Kidney (tissue), 14 donors: ENCODE measurements around the gene ATP2B1. TPM values are rescaled to one million over a fixed set of nuclear protein-coding genes. Genes with fewer than 3 reads are reported as not detected.

Experiments used
- DNase-seq, 5 donors: peaks; one replicate each; pipeline ENCODE4 v3.0.0-alpha.2; 2013 to 2020
- FAIRE-seq: peaks from 2 replicates; lab custom pipeline; 2012; peaks lifted over from hg19 to GRCh38; lab: Jason Lieb, UNC
- H3K27ac ChIP-seq, 2 donors: one replicate each; pipeline ENCODE4 v1.7.0; 2013; ENCODE audit warnings: low read depth in 2 of 2, low read length in 2 of 2, inconsistent platforms in 1 of 2
- H3K27me3 ChIP-seq: one replicate; pipeline ENCODE4 v1.7.1; 2013; ENCODE audit warnings: low read length, inconsistent platforms; ENCODE audit not compliant: control insufficient read depth, insufficient read depth
- H3K36me3 ChIP-seq, 3 donors: one replicate each; pipeline versions ENCODE4 v1.7.0 to v1.7.1; 2013; ENCODE audit warnings: low read length in 3 of 3, control low read depth in 1 of 3, inconsistent platforms in 1 of 3; ENCODE audit not compliant: insufficient read depth in 3 of 3, control insufficient read depth in 2 of 3
- H3K4me1 ChIP-seq, 3 donors: one replicate each; pipeline versions ENCODE4 v1.7.0 to v1.7.1; 2013; ENCODE audit warnings: low read length in 3 of 3, inconsistent platforms in 1 of 3, low read depth in 1 of 3; ENCODE audit not compliant: control insufficient read depth in 2 of 3, insufficient read depth in 2 of 3
- H3K4me3 ChIP-seq, 3 donors: one replicate each; pipeline versions ENCODE4 v1.7.0 to v1.8.1; 2013; ENCODE audit warnings: low read length in 3 of 3, control low read depth in 1 of 3, inconsistent platforms in 1 of 3
- H3K9ac ChIP-seq, 3 donors: one replicate each; pipeline versions ENCODE4 v1.7.0 to v1.7.1; 2013; ENCODE audit warnings: low read length in 3 of 3, control low read depth in 1 of 3, inconsistent platforms in 1 of 3
- H3K9me3 ChIP-seq, 3 donors: one replicate each; pipeline versions ENCODE4 v1.7.0 to v1.7.1; 2013; ENCODE audit warnings: low read length in 3 of 3, control low read depth in 1 of 3, inconsistent platforms in 1 of 3; ENCODE audit not compliant: control insufficient read depth in 2 of 3, insufficient read depth in 1 of 3
- intact Hi-C: fragments of 100-400 bp; cut with DNase I; formaldehyde crosslinking; loops from one replicate; pipeline ENCODE4 v1.11.1; 2022
- polyA plus RNA-seq: library from polyadenylated mRNA; stranded (reverse); fragments of 350-450 nt; fragmentation: Illumina TruSeq; extraction: RNeasy Lipid Tissue Mini Kit (QIAGEN cat#74804); gene quantifications from one replicate; pipeline ENCODE4 v1.2.3, GENCODE V29; 2014; ENCODE audit warnings: low read depth, low replicate concordance; ENCODE audit not compliant: insufficient read depth
- total RNA-seq: library from RNA; stranded (reverse); fragmentation: NEBNext Ultra II Directional; extraction: Animal tissue kit (Norgen Biotek cat#: 25700); gene quantifications from one replicate; pipeline ENCODE4 v1.2.1, GENCODE V29; 2021
- TF ChIP-seq, protein P1 (sequence below): IDR thresholded peaks from 3 replicates; pipeline ENCODE4 v1.5.1; 2012; ENCODE audit warnings: mild to moderate bottlenecking, moderate library complexity, borderline replicate concordance; ENCODE audit not compliant: insufficient read depth; ENCODE audit errors: extremely low read depth
- donor health status: control.
- donor health status: control.
- donor health status: control.
- donor health status: control.
- donor health status: control.
- donor health status: DM: yes; HTN: yes; CAD: no.
- donor health status: Normal renal cell carcinoma (clear cell type).

The ATP2B1 gene
- total and polyA plus RNA-seq, 2 donors from 2014 or later, result 6.3 to 53.4 TPM

DNA sequence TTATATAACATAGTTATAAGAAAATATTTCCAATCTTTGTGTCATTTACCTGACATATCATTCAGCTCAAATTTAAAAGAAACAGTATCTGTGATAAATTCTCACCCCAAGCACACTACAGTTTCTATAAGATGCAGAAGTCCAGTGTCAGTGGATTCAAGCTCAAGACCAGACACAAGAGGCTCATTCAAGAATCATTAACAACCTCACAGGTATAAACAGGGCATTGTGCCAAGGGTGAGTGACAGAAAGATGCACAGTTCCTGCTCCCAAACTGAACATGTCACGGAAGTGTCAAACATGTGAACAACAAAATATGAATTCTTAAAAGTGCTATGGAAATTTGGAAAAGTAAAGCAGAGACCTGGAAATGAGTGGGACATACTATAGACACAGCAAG is 12.8 kb downstream of the ATP2B1 start:
- FAIRE-seq (no peak), DNase-seq (no peak)
- H3K9me3 ChIP-seq, result no peaks in the 10 kb centered on the region
- no peak overlapping the region for H3K27ac ChIP-seq
- no peaks in the 10 kb centered on the region for H3K27me3 ChIP-seq
- TF ChIP-seq, protein P1, sequence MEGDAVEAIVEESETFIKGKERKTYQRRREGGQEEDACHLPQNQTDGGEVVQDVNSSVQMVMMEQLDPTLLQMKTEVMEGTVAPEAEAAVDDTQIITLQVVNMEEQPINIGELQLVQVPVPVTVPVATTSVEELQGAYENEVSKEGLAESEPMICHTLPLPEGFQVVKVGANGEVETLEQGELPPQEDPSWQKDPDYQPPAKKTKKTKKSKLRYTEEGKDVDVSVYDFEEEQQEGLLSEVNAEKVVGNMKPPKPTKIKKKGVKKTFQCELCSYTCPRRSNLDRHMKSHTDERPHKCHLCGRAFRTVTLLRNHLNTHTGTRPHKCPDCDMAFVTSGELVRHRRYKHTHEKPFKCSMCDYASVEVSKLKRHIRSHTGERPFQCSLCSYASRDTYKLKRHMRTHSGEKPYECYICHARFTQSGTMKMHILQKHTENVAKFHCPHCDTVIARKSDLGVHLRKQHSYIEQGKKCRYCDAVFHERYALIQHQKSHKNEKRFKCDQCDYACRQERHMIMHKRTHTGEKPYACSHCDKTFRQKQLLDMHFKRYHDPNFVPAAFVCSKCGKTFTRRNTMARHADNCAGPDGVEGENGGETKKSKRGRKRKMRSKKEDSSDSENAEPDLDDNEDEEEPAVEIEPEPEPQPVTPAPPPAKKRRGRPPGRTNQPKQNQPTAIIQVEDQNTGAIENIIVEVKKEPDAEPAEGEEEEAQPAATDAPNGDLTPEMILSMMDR, result no peak
- intact Hi-C loops, result no loop called here
- no peak overlapping the region for H3K4me3 ChIP-seq
- no peak overlapping the region for H3K9ac ChIP-seq
- H3K36me3 ChIP-seq, result no peaks in the 10 kb centered on the region
- H3K4me1 ChIP-seq, result peaks cover 0 to 25% (median 7%) of the 10 kb centered on the region in 3 donors

DNA sequence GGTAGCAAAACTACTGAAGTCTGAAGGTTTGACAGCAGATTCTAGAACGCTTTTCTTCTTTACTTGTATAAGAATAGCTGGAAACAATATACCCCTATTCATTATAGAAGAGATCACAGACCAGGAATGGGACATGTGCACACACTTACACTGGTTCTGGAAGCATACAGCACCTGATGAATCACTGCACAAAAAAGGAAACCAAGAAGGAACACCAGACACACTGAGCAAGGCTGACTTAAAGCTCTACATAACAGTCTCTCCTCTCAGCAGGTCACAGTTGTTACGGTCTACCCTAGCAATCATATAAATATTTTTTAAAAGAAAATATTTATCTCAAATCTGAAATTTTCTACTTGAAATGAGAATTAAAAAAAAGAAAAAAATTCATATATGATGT is 13.5 kb downstream of the ATP2B1 start:
- intact Hi-C loops, result no loop called here
- DNase-seq, result no peak
- H3K4me1 ChIP-seq, result peaks cover 0 to 25% (median 7%) of the 10 kb centered on the region in 3 donors
- no peaks in the 10 kb centered on the region for H3K27me3 ChIP-seq
- TF ChIP-seq, protein P1, result no peak
- no peak overlapping the region for H3K27ac ChIP-seq
- no peak overlapping the region for H3K9ac ChIP-seq
- H3K4me3 ChIP-seq, result no peak overlapping the region
- FAIRE-seq, result no peak
- no peaks in the 10 kb centered on the region for H3K36me3 ChIP-seq
- H3K9me3 ChIP-seq, result no peaks in the 10 kb centered on the region

DNA sequence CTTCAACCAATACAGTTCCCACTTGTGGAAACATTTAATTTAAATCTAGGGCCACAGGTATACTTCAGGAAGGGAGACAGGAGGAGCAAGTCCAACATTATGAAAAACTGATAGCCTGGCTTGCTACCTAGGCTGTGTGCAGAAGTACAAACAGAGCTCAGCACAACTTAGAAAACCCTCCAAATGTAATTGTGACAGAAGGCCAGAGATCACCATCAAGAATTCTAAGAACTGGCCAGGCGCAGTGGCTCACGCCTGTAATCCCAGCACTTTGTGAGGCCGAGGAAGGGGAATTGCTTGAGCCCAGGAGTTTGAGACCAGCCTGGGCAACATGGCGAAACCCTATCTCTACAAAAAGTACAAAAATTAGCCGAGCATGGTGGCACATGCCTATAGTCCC is 14.1 kb downstream of the ATP2B1 start:
- no peaks in the 10 kb centered on the region for H3K9me3 ChIP-seq
- intact Hi-C loops, result no loop called here
- no peak for DNase-seq
- H3K4me3 ChIP-seq, result no peak overlapping the region
- no peaks in the 10 kb centered on the region for H3K36me3 ChIP-seq
- no peak overlapping the region for H3K27ac ChIP-seq
- H3K27me3 ChIP-seq, result no peaks in the 10 kb centered on the region
- no peak overlapping the region for H3K9ac ChIP-seq
- H3K4me1 ChIP-seq, result peaks cover 0 to 25% (median 7%) of the 10 kb centered on the region in 3 donors
- TF ChIP-seq, protein P1, result no peak
- FAIRE-seq, result no peak

DNA sequence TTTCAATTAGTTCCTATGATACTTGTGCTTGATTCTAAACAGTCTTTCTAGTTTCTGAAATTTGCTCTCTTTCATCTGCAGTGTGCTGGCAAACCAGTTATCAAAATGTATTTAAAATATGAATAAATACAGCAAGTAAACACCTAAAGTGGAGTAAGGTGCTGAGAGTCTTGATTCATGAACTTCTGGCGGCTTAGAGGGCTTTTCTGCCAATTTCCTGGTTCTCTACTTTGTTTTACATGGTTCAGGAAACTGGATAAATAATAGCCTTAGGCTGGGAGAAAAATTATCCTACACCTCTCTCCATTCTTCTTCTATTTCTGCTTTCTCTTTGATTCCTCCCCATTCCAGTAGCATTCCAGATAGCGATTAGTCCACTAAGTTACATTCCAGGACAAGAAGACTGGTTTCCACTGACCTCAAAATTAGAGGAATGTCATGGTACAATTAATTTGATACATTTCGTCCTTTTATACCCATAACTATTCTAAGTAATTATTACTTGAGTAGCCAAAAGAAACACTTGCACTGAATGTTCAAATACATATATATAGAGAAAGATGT is 14.9 kb downstream of the ATP2B1 start:
- Histone ChIP-seq H3K4me3 (no peak overlapping the region), H3K27me3 (no peaks in the 10 kb centered on the region), H3K9me3 (no peaks in the 10 kb centered on the region), H3K27ac (no peak overlapping the region), H3K36me3 (no peaks in the 10 kb centered on the region), H3K4me1 (peaks cover 0 to 25% (median 7%) of the 10 kb centered on the region in 3 donors), H3K9ac (no peak overlapping the region)
- intact Hi-C loops, result no loop called here
- FAIRE-seq (no peak), DNase-seq (peak in 1 of 5 donors; percentile 34)
- TF ChIP-seq, protein P1, result no peak
